ENCODE measurements around the gene TDO2.

- TF ChIP-seq CTCF (conservative IDR thresholded peaks at IDR 0.05; ENCODE audit: low read depth, low read length): no peak
- TF ChIP-seq NFE2L2 (IDR thresholded peaks at IDR 0.05; ENCODE audit: low read depth, low read length): no peak
- TF ChIP-seq RCOR1 (IDR thresholded peaks at IDR 0.05; ENCODE audit: insufficient replicate concordance, low read length): no peak
- TF ChIP-seq FOS (IDR thresholded peaks at IDR 0.05; ENCODE audit: low read depth, low read length): no peak
- no peak for TF ChIP-seq POLR2A (IDR thresholded peaks at IDR 0.05; ENCODE audit: low read depth, low read length)
- TF ChIP-seq BHLHE40 (IDR thresholded peaks at IDR 0.05; ENCODE audit: low read depth, low read length): no peak
- TF ChIP-seq, protein P1, sequence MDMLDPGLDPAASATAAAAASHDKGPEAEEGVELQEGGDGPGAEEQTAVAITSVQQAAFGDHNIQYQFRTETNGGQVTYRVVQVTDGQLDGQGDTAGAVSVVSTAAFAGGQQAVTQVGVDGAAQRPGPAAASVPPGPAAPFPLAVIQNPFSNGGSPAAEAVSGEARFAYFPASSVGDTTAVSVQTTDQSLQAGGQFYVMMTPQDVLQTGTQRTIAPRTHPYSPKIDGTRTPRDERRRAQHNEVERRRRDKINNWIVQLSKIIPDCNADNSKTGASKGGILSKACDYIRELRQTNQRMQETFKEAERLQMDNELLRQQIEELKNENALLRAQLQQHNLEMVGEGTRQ (IDR thresholded peaks at IDR 0.05; ENCODE audit: low read depth, low read length): no peak
- TF ChIP-seq SMC3 (IDR thresholded peaks at IDR 0.05; ENCODE audit: low read depth, low read length): no peak
- no peak for TF ChIP-seq RAD21 (IDR thresholded peaks at IDR 0.05; ENCODE audit: low read length)
- TF ChIP-seq CEBPB (IDR thresholded peaks at IDR 0.05; ENCODE audit: low read depth, low read length): no peak
- no peak for TF ChIP-seq MXI1 (IDR thresholded peaks at IDR 0.05; ENCODE audit: borderline replicate concordance, low read depth, low read length)
- TF ChIP-seq RFX5 (IDR thresholded peaks at IDR 0.05; ENCODE audit: low read depth, low read length): no peak
- no peak for TF ChIP-seq MAFK (IDR thresholded peaks at IDR 0.05; ENCODE audit: low read depth, low read length)
- no peak for TF ChIP-seq CHD1 (IDR thresholded peaks at IDR 0.05; ENCODE audit: low read depth, low read length)
These were observed 47.0 kb downstream of the TDO2 start for GRCh38 chr4:155950461-155950860.

Measured in IMR-90 (cell line).